Ovary (tissue), 3 donors: ENCODE data around the gene ILF3.
"Not testable (repeated sequence)": the region's sequence is repeated elsewhere in the genome, so short reads cannot be mapped to it uniquely, and the experiment has no call there.

Experiments used
- EP300 ChIP-seq: sonication (generic); formaldehyde crosslinking; IDR thresholded peaks from one replicate; pipeline ENCODE4 v1.6.1; 2017; ENCODE audit warnings: antibody characterized with exemption
- TF ChIP-seq, protein P1 (sequence below), 3 donors: fragments of 450-650 bp in 2 of 3; fragments of 200-600 bp in 1 of 3; IDR thresholded peaks; one replicate each; pipeline versions ENCODE4 v1.5.1 to v1.8.0; 2016 to 2022; ENCODE audit warnings: antibody characterized with exemption in 3 of 3, mild to moderate bottlenecking in 1 of 3
- donor health status: DM: no; HTN: no; CAD: no.

DNA sequence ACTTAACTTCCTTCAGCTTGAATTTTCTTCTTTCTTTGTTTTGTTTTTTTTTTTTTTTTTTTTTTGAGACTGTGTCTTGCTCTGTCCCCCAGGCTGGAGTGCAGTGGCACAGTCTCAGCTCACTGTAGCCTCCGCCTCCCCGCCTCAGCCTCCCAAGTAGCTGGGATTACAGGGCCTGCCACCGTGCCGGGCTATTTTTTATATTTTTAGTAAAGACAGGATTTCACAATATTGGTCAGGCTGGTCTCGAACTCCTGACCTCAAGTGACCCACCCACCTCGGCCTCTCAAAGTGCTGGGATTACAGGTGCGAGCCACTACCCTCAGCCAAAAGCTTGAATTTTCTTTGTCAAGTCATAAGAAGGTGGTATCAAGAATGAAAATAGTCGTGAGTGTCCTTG lies 21.1 kb downstream of the ILF3 start:
- TF ChIP-seq, protein P1, sequence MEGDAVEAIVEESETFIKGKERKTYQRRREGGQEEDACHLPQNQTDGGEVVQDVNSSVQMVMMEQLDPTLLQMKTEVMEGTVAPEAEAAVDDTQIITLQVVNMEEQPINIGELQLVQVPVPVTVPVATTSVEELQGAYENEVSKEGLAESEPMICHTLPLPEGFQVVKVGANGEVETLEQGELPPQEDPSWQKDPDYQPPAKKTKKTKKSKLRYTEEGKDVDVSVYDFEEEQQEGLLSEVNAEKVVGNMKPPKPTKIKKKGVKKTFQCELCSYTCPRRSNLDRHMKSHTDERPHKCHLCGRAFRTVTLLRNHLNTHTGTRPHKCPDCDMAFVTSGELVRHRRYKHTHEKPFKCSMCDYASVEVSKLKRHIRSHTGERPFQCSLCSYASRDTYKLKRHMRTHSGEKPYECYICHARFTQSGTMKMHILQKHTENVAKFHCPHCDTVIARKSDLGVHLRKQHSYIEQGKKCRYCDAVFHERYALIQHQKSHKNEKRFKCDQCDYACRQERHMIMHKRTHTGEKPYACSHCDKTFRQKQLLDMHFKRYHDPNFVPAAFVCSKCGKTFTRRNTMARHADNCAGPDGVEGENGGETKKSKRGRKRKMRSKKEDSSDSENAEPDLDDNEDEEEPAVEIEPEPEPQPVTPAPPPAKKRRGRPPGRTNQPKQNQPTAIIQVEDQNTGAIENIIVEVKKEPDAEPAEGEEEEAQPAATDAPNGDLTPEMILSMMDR (IDR thresholded peaks at IDR 0.05): not testable (repeated sequence)
- TF ChIP-seq EP300: not testable (repeated sequence)
